Erythroblast (primary cell): ENCODE measurements around the gene HPS1.

ENCODE experiments used
- DNase-seq, 2 experiments: peaks; one replicate each; lab custom pipeline; 2025; lab: John Stamatoyannopoulos, UW
- GATA1 ChIP-seq: IDR thresholded peaks from 2 replicates; pipeline ENCODE4 v1.6.1; 2011; ENCODE audit warnings: low read depth, mild to moderate bottlenecking, control low read depth, low read length, moderate library complexity
- POLR2A ChIP-seq: IDR thresholded peaks from 2 replicates; pipeline ENCODE4 v1.6.1; 2011; ENCODE audit warnings: mild to moderate bottlenecking, low read length

HPS1 gene

GRCh38 chr10:98472196-98472595, 25.5 kb upstream of the HPS1 start:
- no peak for DNase-seq

GRCh38 chr10:98470850-98471249, 24.1 kb upstream of the HPS1 start:
- no peak for DNase-seq

More at GRCh38 chr10:98472196-98472595, 25.5 kb upstream of the HPS1 start:
- no peak for TF ChIP-seq POLR2A
- TF ChIP-seq GATA1: no peak

GRCh38 chr10:98469001-98469931, 22.5 kb upstream of the HPS1 start:
- no peak for DNase-seq
- TF ChIP-seq GATA1 (no peak), POLR2A (no peak)

More at GRCh38 chr10:98470850-98471249, 24.1 kb upstream of the HPS1 start:
- TF ChIP-seq GATA1: no peak
- TF ChIP-seq POLR2A: no peak

- peak; percentile 93 to 94 for DNase-seq
- TF ChIP-seq POLR2A: no peak
Observed at GRCh38 chr10:98467506-98468318, 21.0 kb upstream of the HPS1 start.

DNA sequence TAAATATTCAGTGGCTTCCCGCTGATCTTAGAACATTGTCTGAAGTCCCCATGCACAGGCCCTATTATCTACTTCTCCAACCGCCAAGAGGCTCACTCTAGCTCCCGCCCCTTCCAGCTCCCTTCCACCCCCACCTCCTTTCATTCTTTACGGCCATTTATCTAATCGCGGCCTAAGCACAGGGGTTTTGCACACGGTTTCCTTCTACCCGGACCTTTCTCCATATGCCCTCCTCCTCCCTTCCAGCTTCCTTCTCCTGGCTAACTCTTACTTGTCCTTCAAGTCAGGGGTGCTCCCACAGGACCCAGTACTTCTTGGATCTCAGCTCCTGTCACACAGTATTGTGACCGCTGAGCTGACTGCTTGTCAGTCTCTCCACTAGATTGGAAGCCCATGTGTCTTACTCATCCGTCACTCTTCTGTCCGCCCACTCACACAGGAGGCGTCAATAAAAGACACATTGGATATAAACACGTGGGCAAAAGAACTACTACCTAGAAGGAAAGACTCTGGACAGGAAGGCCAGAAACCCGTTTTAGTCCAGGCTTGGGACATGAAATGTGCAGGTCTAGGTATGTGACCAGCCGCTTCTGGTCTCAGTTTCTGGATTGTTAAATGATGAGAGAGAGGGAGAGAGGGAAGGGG, 20.2 kb upstream of the HPS1 start:
- DNase-seq: peak; percentile 87 to 89

GRCh38 chr10:98465866-98466265, 19.1 kb upstream of the HPS1 start:
- DNase-seq: no peak
- TF ChIP-seq GATA1: no peak

More for the DNA sequence above, 20.2 kb upstream of the HPS1 start:
- no peak for TF ChIP-seq POLR2A
- TF ChIP-seq GATA1: no peak

- DNase-seq: peak; percentile 94
- TF ChIP-seq GATA1 (no peak), POLR2A (peak; percentile 35)
Observed at GRCh38 chr10:98463976-98464754, 17.4 kb upstream of the HPS1 start.

GRCh38 chr10:98463016-98463415, 16.3 kb upstream of the HPS1 start:
- TF ChIP-seq GATA1 (peak; percentile 27), POLR2A (peak; percentile 56)
- peak; percentile 91 to 95 for DNase-seq

DNA sequence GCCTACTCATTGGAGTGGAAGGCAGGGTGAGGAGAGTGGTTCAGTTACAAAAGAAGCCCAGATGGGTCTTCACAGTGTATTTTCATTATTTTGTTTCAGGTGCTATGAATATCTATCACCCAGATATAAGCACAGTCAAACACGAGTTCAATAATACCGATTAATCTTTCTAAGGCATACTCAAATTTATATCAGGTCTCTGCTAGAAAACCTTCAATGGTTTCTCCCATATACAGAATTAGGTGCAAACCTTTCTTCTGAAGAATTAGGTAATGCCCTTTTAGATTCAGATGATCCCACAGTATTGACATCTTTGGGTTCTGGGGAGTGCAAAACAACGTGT, 14.7 kb upstream of the HPS1 start:
- DNase-seq: peak in 1 of 2 experiments; percentile 55
- TF ChIP-seq GATA1 (no peak), POLR2A (no peak)

GRCh38 chr10:98460837-98461499, 14.2 kb upstream of the HPS1 start:
- peak; percentile 97 to 99 for DNase-seq
- peak; percentile 64 for TF ChIP-seq GATA1
- TF ChIP-seq POLR2A: peak; percentile 49

- TF ChIP-seq GATA1: no peak
- TF ChIP-seq POLR2A: no peak
- peak in 1 of 2 experiments; percentile 55 for DNase-seq
Observed at GRCh38 chr10:98458809-98459784, 12.4 kb upstream of the HPS1 start.

GRCh38 chr10:98457721-98458120, 11.0 kb upstream of the HPS1 start:
- DNase-seq: peak; percentile 65 to 68
- TF ChIP-seq POLR2A (peak; percentile 63), GATA1 (no peak)
